Endothelial cell of umbilical vein (primary cell): Measurements from ENCODE around the gene SNX5. TPM values are rescaled to one million over a fixed set of nuclear protein-coding genes. Genes with fewer than 3 reads are reported as not detected.

Experiments used
- BruUV-seq: library from RNA; stranded (reverse); fragments of 400-500 nt; replicated peaks from 2 replicates; lab custom pipeline; 2021; lab: Mats Ljungman, UMichigan
- CTCF ChIA-PET: fragments of 300-600, 350-600 bp; sonication (Branson Sonifier 250); formaldehyde crosslinking; loops from one replicate; lab custom pipeline; 2021; ENCODE audit warnings: antibody characterized with exemption, inconsistent platforms; lab: Charles Lee
- POLR2A ChIA-PET: fragments of 300-600, 350-600 bp; sonication (Branson Sonifier 250); formaldehyde crosslinking; loops from one replicate; lab custom pipeline; 2021; ENCODE audit warnings: antibody characterized with exemption, inconsistent platforms; lab: Charles Lee
- DNase-seq: peaks from one replicate; pipeline ENCODE4 v3.0.0-alpha.2; 2011; ENCODE audit warnings: low read depth, low spot score
- FAIRE-seq: peaks from 2 replicates; lab custom pipeline; 2011; peaks lifted over from hg19 to GRCh38; lab: Jason Lieb, UNC
- H2AFZ ChIP-seq: 2 replicates; pipeline ENCODE4 v1.6.0; 2012; ENCODE audit warnings: low read depth, low read length, control low read depth, inconsistent platforms
- H3K27ac ChIP-seq: 2 replicates; pipeline ENCODE4 v1.5.1; 2011; ENCODE audit warnings: low read depth, mild to moderate bottlenecking, control low read depth, low read length, moderate library complexity; ENCODE audit not compliant: insufficient read depth
- H3K27me3 ChIP-seq, 2 experiments: 2 replicates each; pipeline versions ENCODE4 v1.6.0 to v1.6.1; 2011; ENCODE audit warnings: low read length in 2 of 2, mixed read lengths in 1 of 2; ENCODE audit not compliant: control insufficient read depth in 2 of 2, insufficient read depth in 2 of 2
- H3K36me3 ChIP-seq, 2 experiments: 2 replicates in 1 of 2; 3 replicates in 1 of 2; pipeline ENCODE4 v1.5.1; 2011; ENCODE audit warnings: low read length in 2 of 2, mild to moderate bottlenecking in 1 of 2, moderate library complexity in 1 of 2; ENCODE audit not compliant: control insufficient read depth in 2 of 2, insufficient read depth in 2 of 2; ENCODE audit errors: extremely low read depth in 1 of 2
- H3K4me1 ChIP-seq: 3 replicates; pipeline ENCODE4 v1.5.1; 2011; ENCODE audit warnings: mild to moderate bottlenecking, low read length; ENCODE audit not compliant: control insufficient read depth, insufficient read depth; ENCODE audit errors: extremely low read depth
- H3K4me2 ChIP-seq: 2 replicates; pipeline ENCODE4 v1.6.1; 2011; ENCODE audit warnings: low read length, control low read depth, mixed read lengths; ENCODE audit not compliant: insufficient read depth
- H3K4me3 ChIP-seq, 3 experiments: fragments of 200-600 bp in 1 of 3; sonication (generic), shearing (Covaris generic) in 1 of 3; replicated peaks in 1 of 3; 2 replicates each; pipeline ENCODE4 v1.5.1; 2011 to 2016; ENCODE audit warnings: control low read depth in 3 of 3, low read length in 3 of 3, mild to moderate bottlenecking in 2 of 3, inconsistent platforms in 1 of 3, low read depth in 1 of 3, moderate library complexity in 1 of 3; ENCODE audit not compliant: insufficient read depth in 1 of 3
- H3K79me2 ChIP-seq: 2 replicates; pipeline ENCODE4 v1.6.0; 2012; ENCODE audit warnings: low read length, inconsistent platforms; ENCODE audit not compliant: control insufficient read depth, insufficient read depth
- H3K9ac ChIP-seq: replicated peaks from 2 replicates; pipeline ENCODE3; 2011; ENCODE audit warnings: low read length, control low read depth; ENCODE audit not compliant: insufficient read depth; ENCODE audit errors: extremely low read depth
- H3K9me1 ChIP-seq: replicated peaks from 3 replicates; pipeline ENCODE4 v1.6.0; 2011; ENCODE audit warnings: mild to moderate bottlenecking, low read length; ENCODE audit not compliant: control insufficient read depth, insufficient read depth; ENCODE audit errors: extremely low read depth
- H3K9me3 ChIP-seq: replicated peaks from 2 replicates; pipeline ENCODE4 v1.5.1; 2012; ENCODE audit warnings: low read length, inconsistent platforms; ENCODE audit not compliant: control insufficient read depth, insufficient read depth
- H4K20me1 ChIP-seq: replicated peaks from 2 replicates; pipeline ENCODE3; 2011; ENCODE audit warnings: mild to moderate bottlenecking, low read length; ENCODE audit not compliant: control insufficient read depth, insufficient read depth; ENCODE audit errors: extremely low read depth
- CTCF ChIP-seq, 2 donors: IDR thresholded peaks; 1 replicate in 1 of 2; 2 replicates in 1 of 2; pipeline ENCODE4 v1.5.1; 2011; ENCODE audit warnings: low read length in 2 of 2, mild to moderate bottlenecking in 2 of 2, moderate library complexity in 2 of 2, control low read depth in 1 of 2, inconsistent platforms in 1 of 2, low read depth in 1 of 2; ENCODE audit not compliant: insufficient read depth in 1 of 2; ENCODE audit errors: extremely low read depth in 1 of 2
- EZH2 ChIP-seq: IDR thresholded peaks from 2 replicates; pipeline ENCODE4 v1.6.1; 2012; ENCODE audit warnings: borderline replicate concordance, low read depth, mild to moderate bottlenecking, moderate library complexity, low read length, inconsistent platforms; ENCODE audit not compliant: severe bottlenecking
- FOS ChIP-seq: IDR thresholded peaks from 2 replicates; pipeline ENCODE4 v1.6.1; 2011; ENCODE audit warnings: mild to moderate bottlenecking, low read length, moderate library complexity, borderline replicate concordance; ENCODE audit not compliant: insufficient read depth
- GATA2 ChIP-seq: IDR thresholded peaks from 2 replicates; pipeline ENCODE4 v1.7.0; 2011; ENCODE audit warnings: low read depth, mild to moderate bottlenecking, moderate library complexity, mixed read lengths, low read length; ENCODE audit not compliant: insufficient read length, insufficient read depth
- JUN ChIP-seq: IDR thresholded peaks from 2 replicates; pipeline ENCODE4 v1.6.1; 2011; ENCODE audit warnings: borderline replicate concordance, low read depth; ENCODE audit not compliant: insufficient read length, insufficient read depth
- MAX ChIP-seq: IDR thresholded peaks from 2 replicates; pipeline ENCODE4 v1.6.1; 2011; ENCODE audit not compliant: insufficient read depth, insufficient read length
- MYC ChIP-seq: IDR thresholded peaks from one replicate; pipeline ENCODE4 v1.6.1; 2011; ENCODE audit warnings: mild to moderate bottlenecking, low read depth, low read length
- POLR2A ChIP-seq: IDR thresholded peaks from 2 replicates; pipeline ENCODE4 v1.6.1; 2012; ENCODE audit warnings: low read depth, mild to moderate bottlenecking, control low read depth, low read length
- POLR2AphosphoS5 ChIP-seq: IDR thresholded peaks from 2 replicates; pipeline ENCODE4 v1.6.1; 2012; ENCODE audit warnings: low read depth, mild to moderate bottlenecking, control low read depth, low read length, moderate library complexity; ENCODE audit not compliant: insufficient read depth
- dilution Hi-C: fragments of 300-500 bp; cut with MboI; formaldehyde crosslinking; loops from one replicate; pipeline ENCODE4 v1.15.0; 2019; ENCODE audit warnings: low sequenced_read_pairs; ENCODE audit not compliant: extremely low pct_ligation_motif_present
- intact Hi-C: fragments of 100-400 bp; cut with micrococcal nuclease; formaldehyde crosslinking; loops from one replicate; pipeline ENCODE4 v1.10.0; 2022
- polyA plus RNA-seq, 4 experiments: library from polyadenylated mRNA; depleted of rRNA in 3 of 4; stranded (reverse) in 3 of 4; unstranded in 1 of 4; fragments of >200 nt; gene quantifications; 2 replicates each; pipeline versions ENCODE4 v1.2.1 to v1.2.3, GENCODE V29; 2011 to 2012; ENCODE audit warnings: missing spikeins in 1 of 4
- total RNA-seq: library from RNA; stranded (reverse); gene quantifications from 2 replicates; pipeline ENCODE4 v1.2.3, GENCODE V29; 2021

The SNX5 gene
- total and polyA plus RNA-seq, 2 donors (not counting 3 experiments of a cell fraction or from before 2014, with no cell fraction given) = 76.2 to 121 TPM

- Histone ChIP-seq H2AFZ (no peak overlapping the region), H3K27me3 (peaks cover 2 to 3% of the 10 kb centered on the region in 2 experiments), H3K4me3 (no peak overlapping the region), H3K79me2 (no peaks in the 10 kb centered on the region), H3K4me2 (peak overlapping the region; percentile 9), H3K9me1 (no peaks in the 10 kb centered on the region), H3K27ac (peak overlapping the region; percentile 80), H3K36me3 (no peaks in the 10 kb centered on the region), H3K9ac (peak overlapping the region; percentile 40), H3K4me1 (peaks cover 25% of the 10 kb centered on the region), H3K9me3 (no peaks in the 10 kb centered on the region), H4K20me1 (no peaks in the 10 kb centered on the region)
- dilution Hi-C loops (no loop called here), intact Hi-C loops (loop anchor here (1.0 kb wide), 2 partner anchors 147 to 215 kb away; partner anchors contain the start of gene RRBP1)
- CTCF ChIA-PET = interaction anchor here (1.1 to 8.0 kb wide), 15 partner anchors 12 to 392 kb away, joined by 3 to 110 read pairs (median 8); partner anchors contain the start of gene RRBP1
- no peak for FAIRE-seq
- POLR2A ChIA-PET = interaction anchor here (2.7 kb wide), 1 partner anchor 215 kb away, joined by 20 read pairs; the partner anchor contains the start of gene RRBP1
- BruUV-seq = no TSS peak
- no peak for DNase-seq
- TF ChIP-seq FOS (no peak), POLR2AphosphoS5 (no peak), POLR2A (no peak), MAX (no peak), GATA2 (no peak), JUN (no peak), EZH2 (no peak), MYC (no peak), CTCF (IDR thresholded peaks at IDR 0.05; ENCODE audit: extremely low read depth in 1 of 2, insufficient read depth in 1 of 2, low read depth in 1 of 2, low read length in 2 of 2) (no peak)
These were observed 71.7 kb downstream of the SNX5 start for GRCh38 chr20:17896771-17897369.
